Limb (tissue), 2 donors: ENCODE measurements around the gene RPAP3.

Source experiments
- DNase-seq, 2 donors: peaks; one replicate each; pipeline ENCODE4 v3.0.0-alpha.2; 2016; ENCODE audit errors: extremely low spot score in 2 of 2

Gene RPAP3

GRCh38 chr12:47742253-47742825, 36.5 kb upstream of the RPAP3 start:
- peak in 1 of 2 donors; percentile 58 for DNase-seq

- DNase-seq: peak; percentile 55 to 80
Measured at GRCh38 chr12:47741340-47741703, 35.5 kb upstream of the RPAP3 start.

- no peak for DNase-seq
Measured at GRCh38 chr12:47740606-47741339, 34.9 kb upstream of the RPAP3 start.

DNA sequence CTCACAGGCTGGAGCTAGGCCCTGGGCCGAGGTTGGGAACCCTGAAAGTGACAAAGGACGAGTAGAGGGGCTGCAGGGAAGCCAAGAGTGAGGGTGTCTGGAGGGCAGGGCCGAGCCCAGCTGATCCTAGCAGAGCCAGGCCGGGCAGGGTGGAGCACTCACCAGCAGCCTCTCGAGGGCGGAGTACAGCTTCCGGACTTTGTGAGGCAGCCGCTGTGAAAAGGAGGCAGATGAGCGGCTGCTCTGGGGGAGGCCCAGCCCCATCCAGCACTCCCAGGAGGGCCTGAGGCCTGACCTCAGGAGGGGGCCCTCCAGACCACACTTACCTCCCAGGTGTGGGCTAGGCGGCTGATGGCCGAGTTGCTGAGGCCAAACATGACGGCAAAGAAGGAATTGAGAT, 34.1 kb upstream of the RPAP3 start:
- DNase-seq: no peak

DNA sequence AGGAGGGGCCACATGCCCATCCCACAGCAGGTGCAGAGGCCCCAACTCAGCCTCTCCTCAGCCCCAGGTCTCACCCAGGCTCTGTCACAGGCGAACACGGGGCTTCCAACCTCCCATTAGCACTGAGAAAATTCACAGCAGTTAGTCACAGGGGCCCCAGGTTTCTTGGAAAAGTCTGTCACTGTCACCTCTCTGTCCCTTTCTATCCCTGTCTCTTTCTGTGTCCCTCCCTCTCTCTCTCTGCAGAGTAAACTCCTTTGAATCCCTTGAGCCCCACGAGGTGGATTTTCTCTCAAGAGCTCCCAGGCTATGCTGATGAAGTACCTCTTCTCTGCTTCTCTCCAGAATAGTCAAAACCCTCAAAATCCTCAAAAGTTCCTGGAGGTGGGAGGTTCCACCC, 33.5 kb upstream of the RPAP3 start:
- DNase-seq: no peak

- DNase-seq: no peak
Measured at GRCh38 chr12:47737936-47738594, 32.2 kb upstream of the RPAP3 start.

DNA sequence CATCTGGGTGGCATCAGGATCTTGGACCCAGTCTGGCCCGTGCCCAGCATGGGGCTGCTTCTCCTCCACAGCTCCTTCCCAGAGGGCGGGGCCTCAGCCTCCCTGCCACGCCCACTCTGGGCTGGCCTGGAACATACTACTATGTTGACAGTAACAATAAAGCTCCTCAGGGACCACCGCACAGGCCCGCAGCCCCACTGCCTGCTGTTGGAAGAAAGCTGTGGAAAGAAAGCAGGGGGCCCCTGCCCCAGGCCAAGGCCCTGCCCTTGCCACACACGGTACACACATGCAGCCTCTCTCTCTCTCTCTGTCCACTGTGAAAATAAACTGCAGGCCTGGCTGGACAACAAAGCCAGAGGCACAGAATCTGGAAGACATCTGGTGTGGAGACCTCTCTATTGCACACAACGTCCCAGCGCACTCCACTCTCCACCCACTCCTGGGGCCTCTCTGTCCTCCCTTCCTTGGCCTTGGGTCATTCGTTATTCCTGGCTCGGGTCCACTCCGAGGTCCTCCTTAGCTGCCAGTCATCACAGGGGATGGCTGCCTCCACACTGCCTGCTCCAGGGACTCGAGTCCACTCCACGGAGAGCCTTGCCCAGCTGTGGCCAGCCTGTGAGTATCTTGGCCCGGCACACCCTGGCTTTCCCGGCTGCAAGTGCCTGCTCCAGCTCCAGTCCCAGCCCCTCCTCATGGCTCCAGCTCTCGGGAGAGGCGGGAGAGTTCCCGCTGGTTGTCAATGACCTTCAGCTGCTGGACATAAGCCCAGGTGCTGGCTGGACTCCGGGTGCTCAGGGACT, 31.2 kb upstream of the RPAP3 start:
- DNase-seq: peak in 1 of 2 donors; percentile 50

DNA sequence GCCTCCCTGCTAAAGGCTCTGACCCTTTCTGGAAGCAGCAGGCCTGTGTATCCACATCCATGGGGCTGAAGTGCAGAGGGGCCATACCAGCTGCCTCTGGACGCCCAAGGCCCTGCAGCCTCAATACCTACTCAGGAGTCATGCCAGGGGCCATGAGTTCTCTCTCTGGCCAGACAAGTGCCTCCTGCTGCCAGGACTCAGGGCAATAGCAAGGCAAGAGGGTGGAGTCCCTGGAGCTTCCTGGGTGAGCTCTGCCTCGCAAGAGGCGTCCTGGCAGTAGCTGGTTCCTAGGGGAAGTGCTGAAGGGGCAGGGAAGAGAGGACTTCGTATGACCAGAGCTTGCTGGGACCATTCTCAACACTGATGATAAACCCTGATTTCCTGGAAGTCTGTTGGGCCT, 30.4 kb upstream of the RPAP3 start:
- DNase-seq: no peak

GRCh38 chr12:47735649-47736048, 29.8 kb upstream of the RPAP3 start:
- no peak for DNase-seq

- DNase-seq: peak in 1 of 2 donors; percentile 58
Measured at GRCh38 chr12:47734725-47735480, 29.1 kb upstream of the RPAP3 start.

DNA sequence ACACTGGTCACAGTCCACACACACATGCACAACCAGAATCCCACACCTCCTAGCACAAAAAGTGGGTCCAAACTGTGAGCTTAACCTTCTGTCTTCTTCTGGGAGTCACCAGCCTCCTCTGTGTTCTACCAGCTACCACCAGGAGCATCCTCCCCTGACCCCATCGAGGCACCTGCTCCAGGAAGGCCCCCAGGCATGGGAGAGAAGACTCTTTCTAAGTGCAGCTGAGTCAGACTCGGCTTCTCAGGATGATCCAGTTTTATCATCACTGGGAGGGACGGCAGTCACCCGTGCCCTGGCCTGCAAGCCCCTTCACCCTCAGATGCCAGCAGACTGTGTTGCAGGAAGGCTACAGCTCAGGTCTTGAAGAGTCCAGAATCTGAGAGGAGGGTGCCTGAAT, 27.3 kb upstream of the RPAP3 start:
- DNase-seq: no peak

GRCh38 chr12:47732504-47732903, 26.7 kb upstream of the RPAP3 start:
- no peak for DNase-seq

DNA sequence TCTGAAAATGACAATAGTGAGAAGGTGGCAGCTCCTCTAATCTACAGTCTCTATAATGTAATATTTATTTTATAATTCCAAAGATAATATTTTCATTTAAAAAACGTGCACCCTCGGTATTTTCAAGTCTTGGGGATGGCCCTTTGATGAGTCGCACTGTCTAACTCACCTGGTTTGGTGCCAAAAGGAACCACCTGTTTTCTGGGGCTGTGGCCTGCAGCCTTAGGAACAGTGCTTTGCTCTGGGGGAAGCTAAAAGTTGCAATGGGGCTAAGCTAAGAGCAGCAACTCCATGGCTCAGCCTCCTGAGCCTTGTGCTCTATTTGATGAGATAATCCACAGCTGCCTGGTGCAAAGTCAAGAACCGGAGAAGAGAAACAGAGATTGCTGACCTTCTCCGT, 25.9 kb upstream of the RPAP3 start:
- no peak for DNase-seq

- no peak for DNase-seq
Measured at GRCh38 chr12:47730341-47730744, 24.5 kb upstream of the RPAP3 start.

DNA sequence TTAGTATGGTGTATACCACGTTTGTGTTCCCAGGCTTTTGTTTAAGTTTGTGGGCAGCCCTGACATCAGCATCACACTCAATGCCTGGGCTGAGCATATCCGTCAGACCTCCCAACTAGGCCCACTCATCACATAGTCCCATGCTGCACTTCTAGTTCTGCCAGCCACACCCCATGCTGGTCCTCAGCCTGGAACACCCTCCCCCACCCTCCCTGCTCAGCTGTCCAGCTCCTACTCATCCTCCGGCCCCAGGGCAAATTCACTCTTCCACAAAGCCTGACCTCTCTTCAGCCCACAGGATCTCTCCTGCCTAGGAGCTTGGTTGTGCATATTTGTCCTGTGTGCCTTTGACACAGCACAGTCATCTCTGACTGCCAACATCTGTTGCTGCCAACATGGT, 23.4 kb upstream of the RPAP3 start:
- DNase-seq: no peak

DNA sequence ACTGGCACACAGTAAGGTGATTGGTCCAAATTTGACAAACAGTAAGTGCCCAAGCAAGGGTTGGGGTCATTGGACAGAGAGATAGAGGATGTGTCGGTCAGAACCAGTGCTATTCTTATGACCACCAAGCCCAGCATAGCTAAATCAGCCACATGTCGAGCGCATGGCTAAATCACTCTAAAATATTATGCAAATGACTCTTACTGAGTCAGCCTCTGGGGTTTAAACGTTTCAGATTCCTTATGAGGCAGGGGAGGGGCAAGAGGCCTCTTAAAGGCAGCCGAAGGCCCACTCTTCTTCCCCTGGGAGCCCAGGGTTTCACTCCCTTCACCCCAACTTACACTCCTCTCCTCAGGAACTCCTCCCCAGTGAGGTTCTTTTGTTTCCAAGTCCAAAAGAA, 20.1 kb upstream of the RPAP3 start:
- no peak for DNase-seq

- DNase-seq: no peak
Measured at GRCh38 chr12:47725091-47725772, 19.4 kb upstream of the RPAP3 start, which contains the start of gene ENDOU. Gene ENDOU (minus strand): TSS chr12:47725490. CDS start chr12:47725413, 77 bp downstream.

DNA sequence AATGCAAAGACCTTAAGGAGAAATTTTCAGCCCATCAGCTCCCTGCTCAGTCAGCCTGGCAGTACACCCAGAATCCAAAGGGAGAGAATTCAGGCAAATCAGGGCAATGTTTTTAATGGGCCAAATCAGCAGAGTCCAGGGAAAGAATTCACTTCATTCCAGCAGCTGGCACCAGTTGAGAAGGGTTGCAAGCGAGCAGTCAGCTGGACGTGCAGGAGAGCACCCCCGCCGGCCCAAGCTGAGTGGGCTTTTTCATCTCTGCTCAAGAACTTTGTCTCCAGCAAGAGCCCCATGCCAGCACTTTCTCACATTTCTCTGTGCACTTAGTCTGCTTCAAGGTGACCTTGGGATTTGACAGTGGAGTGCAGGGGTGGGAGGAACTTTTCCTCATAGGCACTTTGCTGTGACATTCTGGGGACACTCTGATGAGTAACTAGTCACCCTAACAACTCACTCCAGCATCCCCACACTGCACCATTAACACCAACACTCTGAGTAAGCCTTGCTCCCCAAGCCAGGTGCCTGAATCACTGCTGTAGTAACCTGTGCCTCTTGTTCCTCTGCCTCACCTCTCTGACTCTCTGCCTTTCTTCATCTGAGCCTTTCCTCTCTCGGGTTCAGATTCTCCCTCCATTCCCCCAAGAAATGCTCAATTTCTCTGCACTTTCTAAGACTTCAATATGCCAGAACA, 17.3 kb upstream of the RPAP3 start:
- DNase-seq: no peak

- peak in 1 of 2 donors; percentile 11 for DNase-seq
Measured at GRCh38 chr12:47722136-47722834, 16.5 kb upstream of the RPAP3 start.
